ENCODE results near the gene MRPL17.

Gene MRPL17

DNA sequence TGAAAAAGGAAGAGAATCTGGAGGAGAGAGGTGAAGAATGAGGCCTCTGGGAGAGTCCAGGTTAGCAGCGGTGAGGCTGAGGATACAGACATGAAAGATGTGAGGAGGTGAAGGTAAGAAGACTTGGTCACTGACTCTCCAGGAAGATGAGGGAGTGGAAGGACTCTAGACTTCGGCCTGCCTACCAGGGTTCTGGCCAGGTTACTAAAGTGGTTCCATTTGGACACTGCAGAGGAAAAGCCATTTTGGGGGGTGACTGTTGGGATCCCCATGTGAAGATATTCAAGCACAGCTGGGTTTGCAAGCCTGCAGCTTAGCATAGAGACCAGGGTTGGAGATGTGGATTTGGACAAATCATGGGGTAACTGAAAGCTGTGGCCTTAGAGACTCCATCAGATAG lies 35.3 kb downstream of the MRPL17 start:
- TF ChIP-seq, protein P1, sequence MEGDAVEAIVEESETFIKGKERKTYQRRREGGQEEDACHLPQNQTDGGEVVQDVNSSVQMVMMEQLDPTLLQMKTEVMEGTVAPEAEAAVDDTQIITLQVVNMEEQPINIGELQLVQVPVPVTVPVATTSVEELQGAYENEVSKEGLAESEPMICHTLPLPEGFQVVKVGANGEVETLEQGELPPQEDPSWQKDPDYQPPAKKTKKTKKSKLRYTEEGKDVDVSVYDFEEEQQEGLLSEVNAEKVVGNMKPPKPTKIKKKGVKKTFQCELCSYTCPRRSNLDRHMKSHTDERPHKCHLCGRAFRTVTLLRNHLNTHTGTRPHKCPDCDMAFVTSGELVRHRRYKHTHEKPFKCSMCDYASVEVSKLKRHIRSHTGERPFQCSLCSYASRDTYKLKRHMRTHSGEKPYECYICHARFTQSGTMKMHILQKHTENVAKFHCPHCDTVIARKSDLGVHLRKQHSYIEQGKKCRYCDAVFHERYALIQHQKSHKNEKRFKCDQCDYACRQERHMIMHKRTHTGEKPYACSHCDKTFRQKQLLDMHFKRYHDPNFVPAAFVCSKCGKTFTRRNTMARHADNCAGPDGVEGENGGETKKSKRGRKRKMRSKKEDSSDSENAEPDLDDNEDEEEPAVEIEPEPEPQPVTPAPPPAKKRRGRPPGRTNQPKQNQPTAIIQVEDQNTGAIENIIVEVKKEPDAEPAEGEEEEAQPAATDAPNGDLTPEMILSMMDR (conservative IDR thresholded peaks at IDR 0.05; ENCODE audit: low read length), result no peak
- no peak overlapping the region for H3K4me3 ChIP-seq (ENCODE audit: low read length)

GRCh38 chr11:6646918-6647679 lies 36.0 kb downstream of the MRPL17 start:
- TF ChIP-seq, protein P1 (conservative IDR thresholded peaks at IDR 0.05; ENCODE audit: low read length), result no peak
- DNase-seq (ENCODE audit: low read depth), result peak; percentile 76
- H3K4me3 ChIP-seq (ENCODE audit: low read length), result peak overlapping the region; percentile 48

More for the DNA sequence above, 35.3 kb downstream of the MRPL17 start:
- no peak for DNase-seq (ENCODE audit: low read depth)

DNA sequence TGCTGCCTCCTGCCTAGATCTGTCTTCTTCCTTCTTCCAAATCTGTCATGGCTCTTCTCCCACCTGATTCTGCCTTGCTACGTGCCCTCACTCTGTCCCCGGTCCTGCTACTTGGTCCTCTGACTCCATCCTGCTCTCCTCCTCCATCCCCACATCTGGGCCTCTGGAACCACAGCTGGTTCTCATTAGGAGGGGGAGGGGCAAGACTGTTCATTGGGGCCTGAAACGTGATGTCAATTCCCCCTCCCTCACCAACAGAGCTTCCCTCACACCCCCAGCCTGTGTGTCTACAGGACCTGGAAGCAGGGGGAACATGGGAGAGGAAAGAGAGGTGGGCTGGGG lies 36.6 kb downstream of the MRPL17 start:
- DNase-seq (ENCODE audit: low read depth), result peak; percentile 84
- H3K4me3 ChIP-seq (ENCODE audit: low read length), result peak overlapping the region; percentile 48
- TF ChIP-seq, protein P1 (conservative IDR thresholded peaks at IDR 0.05; ENCODE audit: low read length), result no peak

- peak; percentile 86 for DNase-seq (ENCODE audit: low read depth)
- H3K4me3 ChIP-seq (ENCODE audit: low read length), result peak overlapping the region; percentile 48
Observed at GRCh38 chr11:6646071-6646470, 37.1 kb downstream of the MRPL17 start.

DNA sequence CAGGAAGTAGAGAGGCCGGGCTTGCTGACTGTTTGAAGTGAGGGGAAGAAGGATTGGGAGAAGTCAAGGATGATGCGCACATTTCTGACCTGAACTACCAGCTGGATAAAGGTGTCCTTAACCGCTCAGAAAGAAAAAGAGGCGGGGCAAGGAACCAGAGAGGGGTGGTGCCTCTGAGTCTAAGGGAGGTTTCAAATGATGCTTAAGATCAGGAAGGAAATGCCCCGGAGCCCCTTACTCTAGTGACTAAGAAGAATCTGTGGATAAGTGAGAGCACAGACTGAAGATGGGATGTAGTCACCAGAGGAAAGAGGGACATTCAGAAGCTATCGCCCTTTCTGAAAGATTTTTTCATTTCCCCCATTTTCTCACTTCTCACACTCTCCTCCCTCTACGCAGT lies 40.2 kb downstream of the MRPL17 start:
- no peak for DNase-seq (ENCODE audit: low read depth)
- H3K4me3 ChIP-seq (ENCODE audit: low read length), result no peak overlapping the region
- TF ChIP-seq, protein P1 (conservative IDR thresholded peaks at IDR 0.05; ENCODE audit: low read length), result no peak

More at GRCh38 chr11:6646071-6646470, 37.1 kb downstream of the MRPL17 start:
- TF ChIP-seq, protein P1 (conservative IDR thresholded peaks at IDR 0.05; ENCODE audit: low read length), result no peak

GRCh38 chr11:6640985-6641701 lies 42.0 kb downstream of the MRPL17 start:
- TF ChIP-seq, protein P1 (conservative IDR thresholded peaks at IDR 0.05; ENCODE audit: low read length), result no peak

More at GRCh38 chr11:6640985-6641701, 42.0 kb downstream of the MRPL17 start:
- DNase-seq (ENCODE audit: low read depth), result no peak
- H3K4me3 ChIP-seq (ENCODE audit: low read length), result no peak overlapping the region

Data from AG10803 (cell line).